GM19099 (cell line): ENCODE results near the gene PRCC.

Experiments
- POLR2A ChIP-seq: IDR thresholded peaks from 3 replicates; pipeline ENCODE4 v1.6.1; 2011; ENCODE audit warnings: low read depth; ENCODE audit not compliant: insufficient read length; ENCODE audit errors: extremely low read depth

The PRCC gene

DNA sequence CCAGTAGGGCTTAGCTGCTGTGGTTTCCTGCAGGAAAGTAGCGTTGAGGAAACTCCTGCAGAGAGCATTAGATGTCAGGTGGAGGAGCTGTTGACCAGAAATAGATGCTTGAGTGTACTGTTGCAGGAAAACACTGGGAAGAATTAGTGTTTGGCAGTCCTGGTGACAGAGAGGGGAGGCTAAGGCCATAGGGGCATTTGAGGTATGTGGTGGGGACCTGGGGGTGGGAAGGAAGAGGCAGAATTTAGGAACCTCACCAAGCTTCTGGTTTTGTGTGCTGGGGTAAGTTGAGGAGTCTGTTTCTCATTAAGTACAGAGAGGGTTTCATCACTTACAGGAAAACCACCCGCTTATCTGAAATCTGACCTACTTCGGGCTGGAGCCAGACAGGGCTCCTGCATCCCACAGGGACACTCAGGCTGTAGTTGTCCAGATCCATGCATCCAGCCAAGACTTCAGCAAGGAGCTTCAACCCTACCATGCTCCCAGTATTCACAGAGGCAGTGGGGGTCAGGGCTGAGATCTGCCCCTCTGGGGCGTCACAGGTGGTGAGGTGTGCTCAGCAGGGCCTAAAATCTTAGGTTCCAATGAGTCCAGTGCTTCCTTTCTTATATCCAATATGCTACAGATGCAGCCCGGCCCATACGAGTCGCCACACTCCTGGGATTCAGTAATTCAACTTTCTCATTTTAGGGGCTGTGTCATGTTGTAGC is 34.2 kb downstream of the PRCC start:
- no peak for TF ChIP-seq POLR2A

DNA sequence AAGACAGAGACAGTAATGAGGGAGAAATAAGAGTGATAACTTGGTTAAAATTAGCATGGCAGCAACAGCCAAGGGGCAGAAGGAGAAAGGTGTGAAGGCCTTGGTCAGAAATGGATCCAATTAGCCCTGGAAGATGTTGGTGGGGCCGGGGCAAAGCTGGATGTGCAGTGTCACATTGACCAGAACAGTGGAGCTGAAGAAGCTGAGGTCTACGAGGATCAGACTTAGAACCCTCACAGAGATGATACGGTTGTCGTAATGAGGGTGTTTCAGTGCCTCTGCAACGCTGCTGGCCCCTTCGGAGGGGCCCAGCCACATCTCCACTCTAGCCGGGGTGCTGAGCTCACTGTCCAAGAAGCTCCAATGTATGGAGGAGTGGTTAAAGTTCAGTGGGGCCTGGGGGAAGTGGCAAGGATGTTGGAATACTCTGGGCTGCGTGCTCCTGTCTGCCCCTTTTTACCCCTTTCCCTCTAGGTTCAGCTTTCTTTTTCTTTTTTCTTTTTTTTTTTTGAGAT is 35.1 kb downstream of the PRCC start:
- TF ChIP-seq POLR2A, result no peak

DNA sequence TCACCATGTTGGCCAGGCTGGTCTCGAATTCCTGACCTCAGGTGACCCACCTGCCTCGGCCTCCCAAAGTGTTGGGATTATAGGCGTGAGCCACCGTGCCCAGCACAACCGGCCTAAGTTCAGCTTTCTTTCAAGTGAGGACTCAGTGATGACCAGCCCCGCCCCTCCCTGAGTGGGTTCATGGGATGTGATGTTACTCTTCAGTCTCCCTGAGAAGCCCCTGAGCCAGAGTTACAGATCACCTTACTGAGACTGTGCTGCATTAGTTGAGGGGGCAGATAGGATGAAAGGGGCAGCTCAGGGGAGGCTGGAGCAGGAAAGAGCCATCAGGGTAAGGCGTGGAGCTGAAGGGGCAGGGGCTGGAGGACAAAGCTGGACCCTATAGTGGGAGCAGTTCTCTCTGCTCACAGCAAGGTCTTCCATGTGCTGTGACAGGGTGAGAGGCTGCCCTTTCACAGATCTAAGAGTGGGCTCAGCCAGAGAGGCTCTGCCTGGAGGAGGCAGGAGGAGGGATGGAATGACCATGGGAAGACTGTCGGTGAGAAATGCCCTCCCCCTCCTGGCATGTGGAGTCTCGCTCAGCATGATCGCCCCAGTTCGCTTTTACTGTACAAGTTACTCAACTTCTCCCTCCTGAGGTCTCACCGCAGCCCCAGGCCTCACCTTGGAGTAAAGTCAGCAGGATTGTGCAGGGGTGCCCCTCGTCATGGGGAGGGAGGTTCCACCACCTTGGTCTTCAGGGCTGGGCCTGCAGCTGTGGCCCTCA is 35.9 kb downstream of the PRCC start:
- no peak for TF ChIP-seq POLR2A

DNA sequence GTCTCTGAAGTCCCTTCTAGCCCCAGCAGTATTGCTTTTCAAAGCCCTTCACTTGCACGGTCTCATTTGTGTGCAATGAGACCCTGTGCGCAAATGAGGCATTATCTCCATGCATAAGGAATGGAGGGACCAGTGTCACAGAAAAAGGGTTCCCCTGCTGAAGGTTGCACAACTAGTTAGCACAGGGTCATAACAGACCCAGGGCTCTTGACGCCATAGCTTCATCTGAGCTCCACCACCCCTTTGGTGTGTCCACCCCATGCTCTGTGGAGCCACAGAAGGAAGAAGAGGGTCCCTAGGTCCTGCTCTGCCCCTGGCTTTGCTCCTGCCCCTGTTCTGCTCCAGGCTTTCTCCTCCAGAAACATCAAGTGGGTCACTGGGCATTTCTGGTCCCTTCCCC is 36.7 kb downstream of the PRCC start:
- no peak for TF ChIP-seq POLR2A

DNA sequence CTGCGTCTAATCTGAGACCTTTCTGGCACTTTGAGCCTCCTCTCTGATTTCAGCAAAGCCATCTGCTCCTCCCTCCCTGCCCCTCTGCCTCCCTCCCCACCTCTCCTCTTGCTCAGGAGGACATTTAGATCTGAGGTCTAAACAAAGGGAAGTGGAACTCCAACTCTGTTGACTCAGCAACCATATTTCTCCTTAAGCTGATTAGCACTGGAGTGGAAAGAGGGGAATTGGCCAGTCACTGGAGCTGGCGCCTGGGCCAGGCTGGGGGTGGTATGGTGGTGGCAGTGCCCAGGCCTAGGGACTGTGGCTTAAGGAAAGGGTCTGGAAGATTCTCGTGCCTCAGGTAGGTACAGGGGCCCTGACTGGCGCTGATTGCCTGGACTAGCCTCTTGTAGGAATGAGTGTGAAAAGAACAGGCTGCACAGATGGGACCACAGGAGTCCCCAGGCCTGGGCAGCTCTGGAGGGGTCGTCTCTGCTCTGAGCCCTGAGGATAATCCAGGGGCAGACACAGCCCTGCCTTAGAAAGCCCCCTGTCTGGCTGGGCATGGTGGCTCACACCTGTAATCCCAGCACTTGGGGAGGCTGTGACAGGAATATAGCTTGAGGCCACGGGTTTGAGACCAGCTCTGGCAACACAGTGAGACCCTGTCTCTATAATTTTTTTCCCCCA is 37.4 kb downstream of the PRCC start:
- TF ChIP-seq POLR2A, result no peak

DNA sequence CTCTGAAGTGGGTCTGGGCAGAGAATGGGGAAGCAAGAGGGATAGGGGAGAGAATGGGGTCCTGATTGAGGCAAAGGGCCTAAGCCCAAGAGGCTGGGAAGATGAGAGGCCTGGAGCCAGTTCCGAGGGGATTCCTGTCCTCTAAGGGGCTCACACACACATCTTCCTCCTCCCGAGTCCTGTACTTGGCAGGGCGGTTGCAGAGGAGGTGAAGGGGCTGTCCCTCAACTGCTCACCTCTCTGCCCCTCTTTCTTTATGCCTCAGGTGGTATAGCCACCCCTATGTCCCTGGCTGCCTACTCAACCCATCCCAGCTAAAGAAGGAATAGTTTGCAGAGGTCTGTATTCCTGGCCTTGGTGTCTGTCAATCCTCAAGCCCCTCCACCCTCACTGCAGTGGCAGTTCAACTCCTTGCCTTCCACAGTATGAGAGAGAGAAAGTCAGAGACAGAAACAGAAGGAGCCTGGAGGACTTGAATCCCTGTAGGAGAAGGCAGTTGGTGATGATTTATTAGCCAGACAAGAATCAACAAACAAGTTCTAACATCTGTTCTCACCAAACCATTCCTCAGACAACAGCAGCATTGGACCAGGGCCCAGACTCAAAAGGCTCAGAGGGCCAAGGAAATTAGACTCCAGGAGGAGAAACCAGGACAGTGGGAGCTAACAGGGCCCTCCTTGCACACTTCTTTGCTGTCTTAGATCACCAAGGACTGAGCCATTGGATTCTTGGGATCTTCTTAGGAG is 38.6 kb downstream of the PRCC start:
- TF ChIP-seq POLR2A, result no peak

DNA sequence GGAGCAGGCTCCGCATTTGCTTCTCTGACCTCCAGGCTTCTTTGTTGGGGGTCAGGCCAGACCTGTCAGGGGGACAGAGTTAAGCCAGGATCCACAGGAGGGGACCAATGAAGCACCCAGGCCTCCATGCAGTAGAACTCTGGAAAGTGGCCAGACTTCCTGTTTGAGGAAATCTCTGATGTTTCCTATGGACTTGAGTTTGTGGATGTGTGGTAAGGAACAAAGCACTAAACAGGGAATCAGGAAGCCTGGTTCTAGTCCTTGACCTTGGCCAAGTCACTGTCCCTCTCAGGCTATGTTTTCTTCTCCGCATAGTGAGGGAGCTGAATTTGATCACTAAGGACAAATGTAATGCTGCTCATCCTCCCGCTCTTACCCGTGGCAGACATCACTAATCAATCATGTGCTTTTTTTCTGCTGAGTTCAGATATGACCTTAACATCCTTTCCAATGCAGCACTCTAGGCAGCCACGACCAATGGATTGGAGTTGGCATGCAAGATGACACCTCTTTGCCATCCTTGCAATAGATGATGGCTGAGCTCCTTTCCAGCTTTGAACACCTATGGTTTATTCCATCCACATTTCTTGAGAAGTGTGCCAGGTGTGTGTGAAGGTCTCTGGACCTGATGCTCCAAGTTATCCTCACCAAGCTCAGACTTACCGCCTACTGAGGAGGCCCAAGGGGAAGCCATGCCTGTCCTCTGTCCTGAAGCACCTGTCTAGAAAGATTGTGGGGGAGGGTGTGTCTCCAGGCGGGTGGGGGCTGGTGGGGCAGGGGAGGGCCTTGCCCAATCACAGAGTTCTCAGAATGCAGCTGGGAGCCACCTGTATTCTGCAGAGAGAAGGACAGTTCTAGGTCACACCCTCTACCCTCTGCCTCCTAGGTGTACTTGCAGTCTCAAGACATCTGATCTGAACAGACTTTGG is 39.4 kb downstream of the PRCC start:
- TF ChIP-seq POLR2A, result no peak

DNA sequence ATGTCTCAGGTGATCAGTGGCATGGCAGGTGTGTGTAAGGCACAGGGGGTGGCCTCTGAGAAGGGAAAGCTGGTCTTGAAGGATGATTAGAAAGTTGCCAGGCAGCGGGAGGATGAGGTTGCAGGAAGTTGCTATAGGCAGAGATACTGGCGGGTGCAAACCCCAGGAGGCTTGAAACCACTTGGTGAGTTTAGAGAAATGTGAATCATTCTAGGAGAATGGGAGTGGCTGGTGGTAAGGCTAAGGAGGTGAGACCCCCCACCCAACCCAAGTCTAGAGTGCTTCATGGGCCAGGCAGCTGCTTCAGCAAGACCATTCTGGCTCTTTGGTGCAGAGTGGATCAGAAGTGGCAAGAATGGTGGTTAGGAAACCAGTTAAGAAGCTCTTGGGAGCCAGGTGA is 40.3 kb downstream of the PRCC start:
- TF ChIP-seq POLR2A, result no peak

DNA sequence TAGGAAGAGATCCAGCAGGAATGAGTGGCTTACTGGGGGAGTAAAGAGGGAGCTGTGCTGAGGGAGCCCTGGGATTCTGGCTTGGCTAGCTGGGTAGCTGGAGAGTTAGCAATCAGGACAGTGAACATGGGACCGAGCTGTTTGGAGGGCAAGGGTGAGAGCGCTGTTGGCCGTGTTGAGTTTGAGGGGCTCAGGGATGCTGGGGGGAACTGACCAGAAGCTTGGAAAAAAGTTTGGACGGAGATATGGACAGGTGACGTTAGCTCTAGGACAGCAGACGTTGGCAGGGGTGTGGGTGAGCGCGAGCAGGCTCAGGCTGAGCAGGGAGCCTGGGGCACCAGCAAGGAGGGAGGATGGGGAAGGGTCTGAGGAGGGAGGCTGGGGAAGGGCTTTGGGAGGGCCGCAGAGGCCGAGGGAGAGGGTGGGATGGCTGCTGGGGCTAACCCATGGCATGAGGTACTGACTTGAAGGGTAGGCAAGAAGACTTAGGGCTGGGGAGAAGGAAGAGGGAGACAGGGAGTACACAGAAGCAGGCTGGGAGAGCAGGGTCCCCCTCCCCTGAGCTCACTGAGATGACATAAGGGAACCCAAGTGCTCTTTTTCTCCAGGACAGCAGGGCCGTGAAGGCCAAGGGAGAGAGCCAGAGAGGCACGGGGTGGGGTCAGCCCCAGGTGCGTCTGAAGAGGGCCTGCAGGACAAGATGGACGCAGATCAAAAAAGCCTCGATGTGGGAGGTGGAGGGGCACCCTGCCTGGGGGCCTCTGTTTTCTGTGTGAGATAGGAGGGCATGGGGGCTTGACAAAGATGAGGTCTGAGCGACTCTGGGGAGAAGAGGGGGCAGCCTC is 41.1 kb downstream of the PRCC start:
- TF ChIP-seq POLR2A, result no peak

DNA sequence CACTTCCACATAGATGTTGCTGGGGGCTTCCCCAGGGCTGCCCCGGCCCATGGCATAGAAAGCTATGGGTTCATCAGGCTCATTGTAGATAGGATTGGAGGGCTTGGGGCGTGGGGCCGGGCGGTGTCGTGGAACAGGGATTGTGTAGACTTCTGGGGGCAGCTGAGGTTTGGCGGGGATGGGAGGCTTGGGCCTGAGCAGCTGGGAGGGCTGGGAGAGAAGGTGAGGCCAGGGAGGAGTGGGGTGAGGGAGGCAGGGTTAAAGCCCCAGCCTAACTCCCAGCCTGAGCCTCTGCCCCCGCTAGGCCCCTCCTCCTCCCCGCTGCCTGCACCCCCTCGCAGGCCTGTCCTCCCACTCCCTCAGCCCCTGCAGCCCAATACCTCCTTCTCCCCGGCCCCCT is 41.9 kb downstream of the PRCC start:
- no peak for TF ChIP-seq POLR2A

DNA sequence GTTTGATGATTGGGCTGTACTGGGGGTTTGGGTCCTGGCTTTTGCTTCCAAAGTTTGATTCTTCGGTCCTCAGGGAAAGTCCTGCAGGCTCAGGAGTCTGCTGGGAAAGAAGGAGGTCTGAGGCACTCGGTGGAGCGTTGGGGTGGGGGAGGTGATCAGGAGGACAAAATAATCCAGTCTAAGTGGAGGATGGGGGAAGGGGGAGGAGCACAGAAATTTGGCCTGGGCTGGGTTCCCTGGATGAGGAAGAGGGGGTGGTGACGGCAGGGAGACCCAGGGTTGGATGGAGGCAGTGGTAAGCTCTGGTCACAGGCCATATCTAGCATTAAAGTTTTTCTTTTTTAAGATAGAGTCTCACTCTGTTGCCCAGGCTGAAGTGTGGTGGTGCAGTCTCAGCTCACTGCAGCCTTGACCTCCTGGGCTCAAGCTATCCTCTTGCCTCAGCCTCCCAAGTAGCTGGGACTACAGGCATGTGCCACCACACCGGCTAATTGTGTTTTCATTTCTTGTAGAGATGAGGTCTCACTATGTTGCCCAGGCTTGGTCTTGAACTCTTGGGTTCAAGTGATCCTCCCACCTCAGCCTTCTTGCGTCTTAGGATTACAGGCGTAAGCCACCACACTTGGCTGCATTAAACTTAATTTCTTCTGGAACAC is 42.5 kb downstream of the PRCC start:
- no peak for TF ChIP-seq POLR2A

DNA sequence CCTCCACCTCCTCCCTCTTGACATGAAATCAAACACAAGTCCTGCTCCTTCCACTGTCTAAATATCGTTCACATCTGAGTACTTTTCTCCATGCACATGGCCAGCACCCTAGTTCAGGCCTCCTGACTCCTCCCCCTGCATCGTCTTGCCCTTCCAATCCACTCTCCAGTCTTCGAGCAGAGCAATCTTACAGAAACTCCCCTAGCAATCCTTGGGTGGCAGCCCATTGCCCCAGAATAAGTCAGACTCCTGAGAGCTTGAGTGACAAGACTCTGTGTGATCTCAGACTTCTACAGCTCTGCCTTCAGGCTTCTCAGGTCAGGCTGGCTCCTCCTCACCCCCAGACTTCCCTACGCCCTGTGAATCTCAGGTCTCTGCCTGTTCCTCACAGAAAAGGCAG is 43.8 kb downstream of the PRCC start:
- no peak for TF ChIP-seq POLR2A
